RWPE1 (cell line): ENCODE measurements around the gene SLC4A2.
A peak's percentile ranks its signal among the peaks of the same experiment; 100 is the strongest.

Source experiments
- CTCF ChIA-PET: fragments of 350-600 bp; sonication (Branson Sonifier 250); formaldehyde crosslinking; extraction: SDS; loops from one replicate; lab custom pipeline; 2021; lab: Yijun Ruan, JAX
- POLR2A ChIA-PET: fragments of 400-600 bp; formaldehyde crosslinking; extraction: SDS; loops from one replicate; lab custom pipeline; 2020; ENCODE audit warnings: antibody characterized with exemption; ENCODE audit not compliant: low non-redundant PET; lab: Yijun Ruan, JAX
- DNase-seq: peaks from one replicate; pipeline ENCODE4 v3.0.0; 2012; ENCODE audit warnings: low spot score
- H3K27ac ChIP-seq: fragments of 450-650 bp; 2 replicates; pipeline ENCODE4 v1.5.1; 2017
- CTCF ChIP-seq: fragments of 450-650 bp; conservative IDR thresholded peaks from 2 replicates; pipeline ENCODE4 v1.5.1; 2017; ENCODE audit warnings: low read depth, mild to moderate bottlenecking

The SLC4A2 gene

GRCh38 chr7:151081170-151082101 lies 22.0 kb downstream of the SLC4A2 start:
- DNase-seq: no peak
- peak overlapping the region; percentile 99 for H3K27ac ChIP-seq
- TF ChIP-seq CTCF: no peak

DNA sequence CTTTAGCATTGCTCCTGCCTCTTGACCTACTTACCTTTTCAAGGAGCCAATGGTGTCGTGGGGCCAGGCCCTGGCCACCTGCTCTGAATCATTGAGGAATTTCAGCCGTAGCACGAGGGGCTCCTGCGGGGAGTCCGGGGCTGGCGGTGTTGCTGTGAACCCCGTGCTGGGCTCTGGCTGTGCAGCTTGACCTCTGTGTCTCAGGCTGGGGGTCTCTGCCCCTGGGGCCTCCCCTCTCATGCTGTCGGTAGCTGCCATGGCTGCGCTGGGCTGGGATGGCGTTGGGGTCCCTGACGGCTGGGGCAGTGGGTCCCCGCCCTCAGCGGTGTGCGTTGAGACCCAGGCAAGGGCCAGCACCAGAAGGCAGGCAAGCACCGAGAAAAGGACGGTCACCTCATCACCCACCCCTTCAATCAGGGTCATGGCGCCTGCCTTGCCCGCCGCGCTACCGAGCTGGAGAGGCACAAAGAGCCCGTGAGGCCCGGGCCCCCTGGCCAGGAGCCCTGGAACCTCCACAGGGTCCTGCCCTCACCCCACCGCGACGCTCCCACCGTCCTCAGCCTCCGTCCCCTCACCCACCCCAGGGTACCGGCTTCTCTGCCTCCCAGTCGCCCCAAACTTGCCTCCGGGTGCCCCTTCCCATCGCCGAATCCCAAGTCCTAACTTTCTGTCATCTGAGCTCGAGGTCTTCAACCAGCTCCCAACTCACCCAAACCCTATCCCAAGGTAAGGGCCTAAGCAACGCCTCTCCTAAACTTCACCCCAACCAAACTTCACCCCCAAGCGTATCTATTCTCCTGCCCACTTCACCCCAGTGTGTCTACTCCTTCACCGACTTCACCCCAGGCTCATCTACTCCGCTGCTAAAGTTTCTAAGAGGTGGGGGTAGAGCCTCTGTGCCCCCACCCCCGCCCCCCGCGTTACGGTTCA lies 23.0 kb downstream of the SLC4A2 start:
- DNase-seq: no peak
- CTCF ChIA-PET: interaction anchor here (0.7 kb wide), 1 partner anchor 64 kb away, joined by 4 read pairs; no protein-coding TSS in a partner anchor
- peak overlapping the region; percentile 99 for H3K27ac ChIP-seq
- no peak for TF ChIP-seq CTCF
- POLR2A ChIA-PET: no interaction called here

More at GRCh38 chr7:151081170-151082101, 22.0 kb downstream of the SLC4A2 start:
- CTCF ChIA-PET: interaction anchor here (0.6 kb wide), 1 partner anchor 69 kb away, joined by 3 read pairs; no protein-coding TSS in a partner anchor
- POLR2A ChIA-PET: interaction anchor here (0.6 to 0.9 kb wide), 4 partner anchors 18 to 35 kb away, joined by 3 to 5 read pairs (median 3); no protein-coding TSS in a partner anchor

GRCh38 chr7:151083071-151083823 lies 23.9 kb downstream of the SLC4A2 start, which contains the start of gene TMUB1:
TMUB1 (minus strand) TSS chr7:151083493; CDS start chr7:151082563, 930 bp downstream.
- ChIA-PET CTCF (no interaction called here), POLR2A (no interaction called here)
- no peak for TF ChIP-seq CTCF
- peak; percentile 32 for DNase-seq
- H3K27ac ChIP-seq: peak within 1 kb of the TSS; percentile 99

DNA sequence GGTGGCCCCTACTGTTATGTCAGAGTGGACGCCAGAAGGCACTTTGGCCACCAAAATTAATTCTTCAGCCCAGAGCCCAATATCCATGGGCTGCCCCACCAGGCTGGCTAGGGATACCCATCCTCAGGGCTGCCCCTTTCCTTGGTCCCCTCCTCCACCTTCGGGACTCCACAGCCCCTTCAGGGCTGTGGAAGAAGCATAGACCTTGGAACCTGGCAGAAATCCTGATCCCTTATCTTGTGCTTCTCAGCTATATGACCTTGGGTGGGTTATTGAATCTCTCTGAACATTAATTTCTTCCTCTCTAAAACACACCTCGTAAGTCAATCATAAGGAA lies 24.4 kb downstream of the SLC4A2 start:
- TF ChIP-seq CTCF: no peak
- ChIA-PET CTCF (no interaction called here), POLR2A (no interaction called here)
- peak overlapping the region; percentile 99 for H3K27ac ChIP-seq
- no peak for DNase-seq

DNA sequence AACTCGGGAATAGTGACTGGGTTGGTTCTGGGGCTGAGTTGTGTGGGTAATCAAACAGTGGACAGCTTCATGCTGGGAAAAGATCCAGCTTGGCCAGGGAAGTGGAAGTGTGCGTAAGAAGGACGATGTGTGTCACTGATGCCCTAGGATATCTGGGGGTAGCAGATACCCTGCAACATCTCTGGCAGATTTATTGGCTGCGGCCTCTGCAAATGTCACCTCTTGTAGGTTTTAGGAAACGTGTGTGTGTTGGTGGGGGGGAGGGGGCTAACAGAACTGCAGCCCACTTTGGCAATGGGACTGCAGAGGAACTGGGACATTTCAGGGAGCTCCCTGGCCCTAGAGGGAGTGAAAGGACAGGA lies 25.9 kb downstream of the SLC4A2 start:
- DNase-seq: no peak
- ChIA-PET CTCF (interaction anchor here (0.7 kb wide), 1 partner anchor 27 kb away, joined by 3 read pairs; no protein-coding TSS in a partner anchor), POLR2A (no interaction called here)
- H3K27ac ChIP-seq: peak overlapping the region; percentile 90
- no peak for TF ChIP-seq CTCF
